Endothelial cell (in vitro differentiated cells): Measurements from ENCODE around the gene ABCE1. TPM values are rescaled to one million over a fixed set of nuclear protein-coding genes. Genes with fewer than 3 reads are reported as not detected.
A peak's percentile ranks its signal among the peaks of the same experiment; 100 is the strongest.
"Not testable (repeated sequence)": the region's sequence is repeated elsewhere in the genome, so short reads cannot be mapped to it uniquely, and the experiment has no call there.

ENCODE experiments used
- DNase-seq: peaks from one replicate; pipeline ENCODE4 v3.0.0; 2021; ENCODE audit warnings: low spot score
- H3K27ac Mint-ChIP-seq: one replicate; pipeline ENCODE4 v1.8.0; 2021; ENCODE audit warnings: mixed read lengths, inconsistent platforms; ENCODE audit not compliant: unreplicated experiment
- H3K27me3 Mint-ChIP-seq: one replicate; pipeline ENCODE4 v1.8.0; 2021; ENCODE audit warnings: mild to moderate bottlenecking, moderate library complexity, mixed read lengths, inconsistent platforms; ENCODE audit not compliant: unreplicated experiment
- H3K36me3 Mint-ChIP-seq: one replicate; pipeline ENCODE4 v1.8.0; 2021; ENCODE audit warnings: mild to moderate bottlenecking, low read depth, mixed read lengths, inconsistent platforms; ENCODE audit not compliant: unreplicated experiment
- H3K4me1 Mint-ChIP-seq: one replicate; pipeline ENCODE4 v1.8.0; 2021; ENCODE audit warnings: mild to moderate bottlenecking, mixed read lengths, inconsistent platforms; ENCODE audit not compliant: unreplicated experiment
- H3K4me3 Mint-ChIP-seq: one replicate; pipeline ENCODE4 v1.8.0; 2021; ENCODE audit warnings: mild to moderate bottlenecking, mixed read lengths, inconsistent platforms; ENCODE audit not compliant: unreplicated experiment
- H3K9me3 Mint-ChIP-seq: one replicate; pipeline ENCODE4 v1.8.0; 2021; ENCODE audit warnings: mixed read lengths, inconsistent platforms; ENCODE audit not compliant: unreplicated experiment
- total RNA-seq: library from RNA; stranded (reverse); fragmentation: NEBNext Ultra II Directional; extraction: Animal tissue kit (Norgen Biotek cat#: 25700); gene quantifications from one replicate; pipeline ENCODE4 v1.2.1, GENCODE V29; 2021; ENCODE audit not compliant: unreplicated experiment
- TF ChIP-seq, protein P1 (sequence below): fragments of 200-600 bp; sonication (generic); IDR thresholded peaks from one replicate; pipeline ENCODE4 v1.5.0; 2021; ENCODE audit warnings: antibody characterized with exemption; ENCODE audit not compliant: unreplicated experiment

The ABCE1 gene
- total RNA-seq, 1 donor from 2014 or later, result 41.7 TPM

DNA sequence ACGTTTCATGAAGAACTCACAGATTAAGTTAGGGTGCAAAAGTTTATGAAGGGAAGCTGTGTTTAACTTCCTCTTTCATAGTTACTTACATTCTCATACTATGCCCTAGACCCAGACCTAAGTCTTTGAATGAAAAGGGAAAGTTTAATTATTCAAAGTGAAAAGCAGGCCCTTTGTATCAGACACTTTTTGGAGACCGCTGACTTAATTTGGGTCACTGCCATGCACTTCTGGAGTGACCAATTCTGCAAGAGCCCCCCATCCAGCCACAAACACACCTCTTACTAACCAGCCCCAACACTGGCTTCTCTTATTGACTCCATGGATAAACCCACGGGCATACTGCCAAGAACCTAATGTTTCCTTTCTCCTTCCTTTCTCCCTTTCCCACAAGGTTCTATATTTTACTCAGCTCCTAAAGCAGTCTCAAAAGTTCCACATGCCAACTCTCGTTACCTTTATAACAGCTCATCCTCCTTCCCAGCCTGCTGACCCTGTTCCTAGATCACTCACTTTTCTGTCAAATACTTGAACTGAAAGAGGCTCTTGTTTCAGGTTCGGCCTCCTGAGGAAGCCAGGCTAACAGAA, 34.5 kb downstream of the ABCE1 start:
- H3K36me3 Mint-ChIP-seq, result peaks cover 3% of the 10 kb centered on the region
- H3K4me3 Mint-ChIP-seq, result no peak overlapping the region
- TF ChIP-seq, protein P1, sequence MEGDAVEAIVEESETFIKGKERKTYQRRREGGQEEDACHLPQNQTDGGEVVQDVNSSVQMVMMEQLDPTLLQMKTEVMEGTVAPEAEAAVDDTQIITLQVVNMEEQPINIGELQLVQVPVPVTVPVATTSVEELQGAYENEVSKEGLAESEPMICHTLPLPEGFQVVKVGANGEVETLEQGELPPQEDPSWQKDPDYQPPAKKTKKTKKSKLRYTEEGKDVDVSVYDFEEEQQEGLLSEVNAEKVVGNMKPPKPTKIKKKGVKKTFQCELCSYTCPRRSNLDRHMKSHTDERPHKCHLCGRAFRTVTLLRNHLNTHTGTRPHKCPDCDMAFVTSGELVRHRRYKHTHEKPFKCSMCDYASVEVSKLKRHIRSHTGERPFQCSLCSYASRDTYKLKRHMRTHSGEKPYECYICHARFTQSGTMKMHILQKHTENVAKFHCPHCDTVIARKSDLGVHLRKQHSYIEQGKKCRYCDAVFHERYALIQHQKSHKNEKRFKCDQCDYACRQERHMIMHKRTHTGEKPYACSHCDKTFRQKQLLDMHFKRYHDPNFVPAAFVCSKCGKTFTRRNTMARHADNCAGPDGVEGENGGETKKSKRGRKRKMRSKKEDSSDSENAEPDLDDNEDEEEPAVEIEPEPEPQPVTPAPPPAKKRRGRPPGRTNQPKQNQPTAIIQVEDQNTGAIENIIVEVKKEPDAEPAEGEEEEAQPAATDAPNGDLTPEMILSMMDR, result no peak
- DNase-seq, result no peak
- H3K27me3 Mint-ChIP-seq, result no peaks in the 10 kb centered on the region
- H3K9me3 Mint-ChIP-seq, result no peaks in the 10 kb centered on the region
- H3K27ac Mint-ChIP-seq, result no peak overlapping the region
- H3K4me1 Mint-ChIP-seq, result peaks cover 6% of the 10 kb centered on the region

DNA sequence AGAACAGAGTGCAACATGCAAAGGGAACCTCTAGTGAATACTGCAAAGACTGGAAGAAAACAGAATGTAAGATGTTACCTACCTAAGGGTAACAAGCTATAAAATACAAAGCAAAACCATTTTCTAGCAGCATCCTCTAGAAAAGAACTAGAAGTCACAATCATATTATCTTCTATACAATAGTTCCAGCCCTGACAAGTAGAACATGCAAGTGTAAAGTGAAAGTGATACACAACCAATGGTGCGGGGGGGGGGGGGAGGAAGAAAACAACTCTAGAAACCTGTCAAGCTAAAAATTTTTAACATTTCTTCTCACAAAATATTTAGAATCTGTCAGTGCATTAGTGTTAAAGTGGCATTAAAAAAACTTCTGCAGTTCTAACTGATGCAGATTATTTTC, 38.1 kb downstream of the ABCE1 start:
- not testable (repeated sequence) for DNase-seq, H3K4me3 Mint-ChIP-seq, H3K27me3 Mint-ChIP-seq, H3K4me1 Mint-ChIP-seq, H3K27ac Mint-ChIP-seq, H3K9me3 Mint-ChIP-seq
- H3K36me3 Mint-ChIP-seq, result peaks cover 16% of the 10 kb centered on the region

DNA sequence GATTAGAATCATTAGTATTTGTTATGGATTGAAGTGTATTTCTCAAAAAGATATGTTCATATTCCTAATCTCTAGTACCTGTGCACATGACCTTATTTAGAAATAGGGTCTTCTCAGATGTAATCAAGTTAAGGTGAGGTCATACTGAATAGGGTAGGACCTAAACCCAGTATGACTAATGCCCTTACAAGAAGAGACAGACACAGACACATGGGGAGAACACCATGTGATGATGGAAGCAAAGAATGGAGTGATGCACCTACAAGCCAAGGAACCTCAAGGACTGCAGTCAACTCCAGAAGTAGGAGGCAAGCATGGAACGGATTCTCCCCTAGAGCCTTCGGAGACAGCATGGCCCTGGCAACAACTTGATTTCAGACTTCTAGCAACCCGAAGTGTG, 50.9 kb downstream of the ABCE1 start:
- Mint-ChIP-seq H3K27ac (peak overlapping the region; percentile 5), H3K36me3 (peaks cover 26% of the 10 kb centered on the region), H3K27me3 (no peaks in the 10 kb centered on the region), H3K4me1 (no peaks in the 10 kb centered on the region), H3K4me3 (peak overlapping the region; percentile 47), H3K9me3 (no peaks in the 10 kb centered on the region)
- TF ChIP-seq, protein P1, result peak; percentile 2
- DNase-seq, result no peak

DNA sequence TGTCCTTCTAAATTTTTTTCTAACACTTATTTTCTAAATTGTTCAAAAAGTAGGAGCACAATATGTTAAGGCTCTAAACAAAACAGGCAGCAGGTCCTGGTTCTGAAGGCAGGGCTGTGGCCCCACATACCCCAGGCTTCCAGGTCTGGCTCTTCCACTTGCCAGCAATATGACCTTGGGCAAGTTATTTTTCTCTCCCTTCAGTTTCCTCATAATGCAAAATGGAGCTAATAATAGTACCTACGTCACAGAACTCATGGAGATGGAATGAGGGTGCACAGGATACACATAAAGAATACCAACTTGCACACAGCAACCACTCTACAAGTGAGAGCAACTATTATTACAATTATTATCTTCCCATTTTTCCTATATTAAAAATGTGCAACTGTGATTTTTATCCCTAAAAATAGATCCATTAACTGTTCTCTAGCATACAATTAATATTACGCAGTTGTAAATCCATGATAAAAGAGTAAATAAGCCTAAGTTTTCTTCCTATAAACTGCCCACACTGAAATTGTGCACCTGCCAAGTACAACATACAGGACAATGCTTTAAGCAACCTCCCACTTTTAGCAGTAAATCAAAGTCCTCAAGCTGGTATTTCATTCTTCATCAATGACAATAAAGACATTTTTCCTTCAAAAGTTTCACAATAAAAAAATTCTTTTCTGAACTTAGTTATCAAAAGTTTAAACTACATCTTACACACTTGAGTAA, 55.2 kb downstream of the ABCE1 start:
- TF ChIP-seq, protein P1, result no peak
- no peak for DNase-seq
- H3K27ac Mint-ChIP-seq, result no peak overlapping the region
- peaks cover 20% of the 10 kb centered on the region for H3K36me3 Mint-ChIP-seq
- no peaks in the 10 kb centered on the region for H3K27me3 Mint-ChIP-seq
- H3K9me3 Mint-ChIP-seq, result no peaks in the 10 kb centered on the region
- peaks cover 10% of the 10 kb centered on the region for H3K4me1 Mint-ChIP-seq
- no peak overlapping the region for H3K4me3 Mint-ChIP-seq

DNA sequence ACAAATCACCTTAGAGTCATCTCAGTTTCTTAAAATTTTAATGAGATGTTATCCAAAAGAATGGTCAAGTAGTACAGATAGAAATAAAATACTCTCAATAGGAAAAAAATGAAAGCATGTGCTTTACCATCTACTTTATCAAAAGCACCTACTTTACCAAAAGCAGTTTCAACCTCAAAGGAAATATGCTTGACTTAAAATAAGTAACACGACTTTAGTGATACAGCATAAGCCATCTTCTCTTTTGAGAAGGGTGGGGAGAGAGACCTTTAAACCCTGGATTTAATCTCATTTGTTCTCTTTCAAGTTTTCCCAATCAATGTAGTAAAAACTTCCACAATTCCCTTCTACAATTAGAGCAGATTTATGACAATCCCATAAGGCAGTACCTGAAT, 55.8 kb downstream of the ABCE1 start:
- peaks cover 10% of the 10 kb centered on the region for H3K4me1 Mint-ChIP-seq
- TF ChIP-seq, protein P1, result no peak
- no peak overlapping the region for H3K27ac Mint-ChIP-seq
- H3K27me3 Mint-ChIP-seq, result no peaks in the 10 kb centered on the region
- no peak overlapping the region for H3K4me3 Mint-ChIP-seq
- peaks cover 20% of the 10 kb centered on the region for H3K36me3 Mint-ChIP-seq
- no peaks in the 10 kb centered on the region for H3K9me3 Mint-ChIP-seq
- no peak for DNase-seq
